Osteoblast (primary cell): ENCODE measurements around the gene POU6F2. TPM values are rescaled to one million over a fixed set of nuclear protein-coding genes. Genes with fewer than 3 reads are reported as not detected.

Experiments
- DNase-seq: peaks from one replicate; pipeline ENCODE4 v3.0.0; 2011; ENCODE audit warnings: low spot score, mixed read lengths; ENCODE audit not compliant: insufficient read length; ENCODE audit errors: missing footprints
- H2AFZ ChIP-seq: 2 replicates; pipeline ENCODE4 v1.6.0; 2011; ENCODE audit warnings: mild to moderate bottlenecking, low read length
- H3K27ac ChIP-seq: 2 replicates; pipeline ENCODE4 v1.5.1; 2011; ENCODE audit warnings: mild to moderate bottlenecking, low read depth, low read length, moderate library complexity
- H3K27me3 ChIP-seq: 2 replicates; pipeline ENCODE4 v1.6.0; 2012; ENCODE audit warnings: mild to moderate bottlenecking, control low read depth, inconsistent platforms, low read length, moderate library complexity; ENCODE audit not compliant: insufficient read depth
- H3K36me3 ChIP-seq: 2 replicates; pipeline ENCODE4 v1.5.1; 2011; ENCODE audit warnings: mild to moderate bottlenecking, low read length, control low read depth, moderate library complexity; ENCODE audit not compliant: insufficient read depth
- H3K4me1 ChIP-seq: 2 replicates; pipeline ENCODE4 v1.5.1; 2011; ENCODE audit warnings: mild to moderate bottlenecking, low read length, control low read depth, moderate library complexity; ENCODE audit not compliant: insufficient read depth
- H3K4me2 ChIP-seq: 2 replicates; pipeline ENCODE4 v1.6.0; 2011; ENCODE audit warnings: mild to moderate bottlenecking, low read length; ENCODE audit not compliant: insufficient read depth
- H3K4me3 ChIP-seq: fragments of 200-600 bp; sonication (generic); 3 replicates; pipeline ENCODE4 v1.5.1; 2012; ENCODE audit warnings: mild to moderate bottlenecking, low read length, inconsistent platforms; ENCODE audit not compliant: insufficient read depth
- H3K79me2 ChIP-seq: 2 replicates; pipeline ENCODE4 v1.6.0; 2012; ENCODE audit warnings: mild to moderate bottlenecking, low read length, control low read depth, inconsistent platforms; ENCODE audit not compliant: insufficient read depth
- H3K9me3 ChIP-seq: 2 replicates; pipeline ENCODE4 v1.5.1; 2011; ENCODE audit warnings: low read depth, low read length, control low read depth
- H4K20me1 ChIP-seq: 2 replicates; pipeline ENCODE4 v1.6.0; 2012; ENCODE audit warnings: mild to moderate bottlenecking, low read length, control low read depth; ENCODE audit not compliant: insufficient read depth
- total RNA-seq: library from RNA; depleted of rRNA; stranded (reverse); fragments of >200 nt; gene quantifications from 2 replicates; pipeline ENCODE4 v1.2.3, GENCODE V29; 2012
- TF ChIP-seq, protein P1 (sequence below): IDR thresholded peaks from 2 replicates; pipeline ENCODE4 v1.5.1; 2011; ENCODE audit warnings: mild to moderate bottlenecking, low read depth, low read length, moderate library complexity; ENCODE audit errors: extremely low read depth

POU6F2 gene
- total RNA-seq, 1 donor: not detected

DNA sequence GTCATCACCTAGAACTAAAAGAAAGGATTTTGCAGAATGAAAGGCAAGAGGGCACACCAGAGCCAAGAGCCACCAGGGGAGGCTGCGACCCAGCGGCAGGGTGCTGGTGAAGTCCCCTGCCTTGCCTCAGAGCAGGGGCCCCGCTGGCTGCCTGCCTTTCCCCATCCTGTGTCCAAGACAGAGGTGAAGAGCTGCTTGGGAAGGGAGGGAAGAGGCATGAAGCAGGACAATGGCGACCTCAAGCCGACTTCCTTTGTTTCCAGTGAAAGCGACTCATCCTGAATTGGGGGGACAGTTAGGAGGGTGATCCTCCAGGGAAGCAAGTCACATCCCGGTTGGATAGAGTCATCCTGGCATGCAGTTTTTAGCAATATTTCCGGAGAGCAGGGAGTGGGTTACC is 333.0 kb downstream of the POU6F2 start:
- Histone ChIP-seq H2AFZ (no peak overlapping the region), H4K20me1 (no peaks in the 10 kb centered on the region)
- TF ChIP-seq, protein P1, sequence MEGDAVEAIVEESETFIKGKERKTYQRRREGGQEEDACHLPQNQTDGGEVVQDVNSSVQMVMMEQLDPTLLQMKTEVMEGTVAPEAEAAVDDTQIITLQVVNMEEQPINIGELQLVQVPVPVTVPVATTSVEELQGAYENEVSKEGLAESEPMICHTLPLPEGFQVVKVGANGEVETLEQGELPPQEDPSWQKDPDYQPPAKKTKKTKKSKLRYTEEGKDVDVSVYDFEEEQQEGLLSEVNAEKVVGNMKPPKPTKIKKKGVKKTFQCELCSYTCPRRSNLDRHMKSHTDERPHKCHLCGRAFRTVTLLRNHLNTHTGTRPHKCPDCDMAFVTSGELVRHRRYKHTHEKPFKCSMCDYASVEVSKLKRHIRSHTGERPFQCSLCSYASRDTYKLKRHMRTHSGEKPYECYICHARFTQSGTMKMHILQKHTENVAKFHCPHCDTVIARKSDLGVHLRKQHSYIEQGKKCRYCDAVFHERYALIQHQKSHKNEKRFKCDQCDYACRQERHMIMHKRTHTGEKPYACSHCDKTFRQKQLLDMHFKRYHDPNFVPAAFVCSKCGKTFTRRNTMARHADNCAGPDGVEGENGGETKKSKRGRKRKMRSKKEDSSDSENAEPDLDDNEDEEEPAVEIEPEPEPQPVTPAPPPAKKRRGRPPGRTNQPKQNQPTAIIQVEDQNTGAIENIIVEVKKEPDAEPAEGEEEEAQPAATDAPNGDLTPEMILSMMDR: no peak

DNA sequence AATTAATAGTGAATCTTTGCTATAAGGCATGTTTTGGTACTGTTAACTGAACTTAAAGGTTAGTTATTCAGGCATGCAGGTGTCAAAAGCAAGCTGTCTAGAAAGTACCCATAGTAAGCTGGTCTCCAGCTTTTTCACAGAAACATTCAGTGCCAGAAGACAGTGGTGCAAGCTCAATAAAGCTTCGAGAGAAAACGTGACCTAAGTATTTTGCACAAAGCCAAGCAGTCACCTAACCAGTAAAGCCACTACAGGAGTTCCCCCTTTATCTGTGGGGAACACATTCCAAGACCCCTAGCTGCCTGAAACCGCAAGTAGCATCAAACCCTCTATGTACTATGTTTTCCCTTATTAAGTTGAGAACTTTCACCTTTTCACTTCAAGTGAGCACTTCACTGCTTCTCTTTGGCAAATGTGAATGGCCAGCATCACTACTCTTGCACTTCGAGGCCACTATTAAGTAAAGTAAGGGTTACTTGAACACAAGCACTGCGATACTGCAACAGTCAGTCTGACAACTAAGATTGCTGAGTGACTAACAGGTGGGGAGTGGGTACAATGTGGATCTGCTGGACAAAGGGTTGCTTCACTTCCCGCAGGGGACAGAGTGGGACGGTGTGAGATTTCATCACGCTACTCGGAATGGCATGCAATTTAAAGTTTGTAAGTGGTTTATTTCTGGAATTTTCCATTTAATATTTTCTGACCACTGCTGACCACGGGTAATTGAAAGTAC is 334.7 kb downstream of the POU6F2 start:
- no peak overlapping the region for H3K4me2 ChIP-seq

More for the DNA sequence above, 333.0 kb downstream of the POU6F2 start:
- H3K9me3 ChIP-seq: no peaks in the 10 kb centered on the region
- H3K27me3 ChIP-seq: no peaks in the 10 kb centered on the region
- H3K4me2 ChIP-seq: no peak overlapping the region
- H3K4me1 ChIP-seq: no peaks in the 10 kb centered on the region
- no peak overlapping the region for H3K27ac ChIP-seq
- H3K4me3 ChIP-seq: no peak overlapping the region
- H3K79me2 ChIP-seq: no peaks in the 10 kb centered on the region
- DNase-seq: no peak
- no peaks in the 10 kb centered on the region for H3K36me3 ChIP-seq

DNA sequence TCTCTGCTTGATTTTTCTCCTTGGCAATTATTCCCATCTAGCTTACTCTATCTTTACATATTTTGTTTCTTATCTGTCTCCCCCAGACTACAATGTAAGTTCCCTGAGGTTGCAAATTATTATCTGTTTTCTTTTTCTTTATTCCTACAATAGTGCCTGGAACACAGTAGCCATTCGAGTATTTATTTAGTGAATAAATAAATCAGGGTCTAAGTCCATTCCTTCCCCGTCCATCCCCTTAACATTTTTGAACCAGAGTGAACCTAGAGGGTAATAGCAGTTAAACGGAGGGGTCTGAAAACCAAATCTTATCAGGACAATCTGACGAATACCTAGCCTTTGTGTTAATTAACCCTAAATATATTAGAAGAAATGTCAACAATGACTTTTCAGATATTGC is 335.7 kb downstream of the POU6F2 start:
- H3K9me3 ChIP-seq: no peaks in the 10 kb centered on the region
- no peak for DNase-seq
- H3K36me3 ChIP-seq: no peaks in the 10 kb centered on the region
- H2AFZ ChIP-seq: no peak overlapping the region
- no peaks in the 10 kb centered on the region for H3K79me2 ChIP-seq
- H3K4me3 ChIP-seq: no peak overlapping the region
- no peaks in the 10 kb centered on the region for H3K27me3 ChIP-seq
- H3K27ac ChIP-seq: no peak overlapping the region
- H3K4me1 ChIP-seq: no peaks in the 10 kb centered on the region
- TF ChIP-seq, protein P1: no peak
- no peaks in the 10 kb centered on the region for H4K20me1 ChIP-seq
- no peak overlapping the region for H3K4me2 ChIP-seq

More for the DNA sequence above, 334.7 kb downstream of the POU6F2 start:
- TF ChIP-seq, protein P1: no peak
- Histone ChIP-seq H3K79me2 (no peaks in the 10 kb centered on the region), H2AFZ (no peak overlapping the region), H3K27ac (no peak overlapping the region), H3K36me3 (no peaks in the 10 kb centered on the region), H3K4me3 (no peak overlapping the region), H4K20me1 (no peaks in the 10 kb centered on the region), H3K27me3 (no peaks in the 10 kb centered on the region), H3K4me1 (no peaks in the 10 kb centered on the region), H3K9me3 (no peaks in the 10 kb centered on the region)
- no peak for DNase-seq

DNA sequence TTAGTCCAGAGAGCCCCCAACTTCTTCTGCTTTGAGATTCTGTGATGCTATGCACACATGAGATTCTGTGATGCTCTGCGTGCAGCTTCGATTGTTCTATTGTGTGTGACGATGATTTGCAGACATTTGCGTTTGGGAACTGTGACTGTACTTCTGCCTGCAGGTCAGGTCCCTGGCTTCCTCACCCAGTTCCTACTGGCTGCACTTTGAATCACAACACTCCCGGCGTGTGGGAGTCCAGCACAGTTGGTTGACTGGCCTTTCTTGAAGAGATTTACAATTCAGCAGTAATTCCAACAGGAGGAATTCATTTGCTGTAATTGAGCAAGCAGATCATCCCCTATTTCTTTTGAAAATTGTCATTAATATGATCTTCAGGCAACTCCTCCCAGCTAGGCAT is 336.3 kb downstream of the POU6F2 start:
- no peak for DNase-seq
- no peaks in the 10 kb centered on the region for H3K27me3 ChIP-seq
- no peak overlapping the region for H3K4me2 ChIP-seq
- no peak overlapping the region for H3K4me3 ChIP-seq
- no peak overlapping the region for H2AFZ ChIP-seq
- no peaks in the 10 kb centered on the region for H3K36me3 ChIP-seq
- H3K79me2 ChIP-seq: no peaks in the 10 kb centered on the region
- no peaks in the 10 kb centered on the region for H4K20me1 ChIP-seq
- TF ChIP-seq, protein P1: no peak
- no peak overlapping the region for H3K27ac ChIP-seq
- no peaks in the 10 kb centered on the region for H3K4me1 ChIP-seq
- H3K9me3 ChIP-seq: no peaks in the 10 kb centered on the region
